NCI-H1048 (cell line): Measurements from ENCODE around the gene LYPD1.
"Not testable (repeated sequence)": the region's sequence is repeated elsewhere in the genome, so short reads cannot be mapped to it uniquely, and the experiment has no call there.

ENCODE experiments used
- DNase-seq: peaks from one replicate; lab custom pipeline; 2025; lab: John Stamatoyannopoulos, UW

Gene LYPD1

GRCh38 chr2:132669908-132670495 is at the start of gene LYPD1:
LYPD1 (minus strand) TSS chr2:132670205; CDS start chr2:132669932, 273 bp downstream.
- no peak for DNase-seq

- DNase-seq, result no peak
Measured at GRCh38 chr2:132719480-132719879, 49.5 kb upstream of the LYPD1 start.

GRCh38 chr2:132716954-132717353 is 46.9 kb upstream of the LYPD1 start:
- DNase-seq, result no peak

- DNase-seq, result no peak
Measured at GRCh38 chr2:132715386-132716351, 45.7 kb upstream of the LYPD1 start.

- DNase-seq, result no peak
Measured at GRCh38 chr2:132703396-132703795, 33.4 kb upstream of the LYPD1 start.

- DNase-seq, result no peak
Measured at GRCh38 chr2:132701810-132702209, 31.8 kb upstream of the LYPD1 start.

GRCh38 chr2:132699802-132700201 is 29.8 kb upstream of the LYPD1 start:
- DNase-seq, result not testable (repeated sequence)

GRCh38 chr2:132698347-132698746 is 28.3 kb upstream of the LYPD1 start:
- not testable (repeated sequence) for DNase-seq

- no peak for DNase-seq
Measured at GRCh38 chr2:132697556-132698205, 27.7 kb upstream of the LYPD1 start.

- no peak for DNase-seq
Measured at GRCh38 chr2:132692816-132693215, 22.8 kb upstream of the LYPD1 start.

GRCh38 chr2:132691556-132691955 is 21.6 kb upstream of the LYPD1 start:
- DNase-seq, result no peak

GRCh38 chr2:132690664-132691303 is 20.8 kb upstream of the LYPD1 start:
- DNase-seq, result no peak

- DNase-seq, result no peak
Measured at GRCh38 chr2:132681766-132682165, 11.8 kb upstream of the LYPD1 start.

GRCh38 chr2:132680544-132680943 is 10.5 kb upstream of the LYPD1 start:
- no peak for DNase-seq

GRCh38 chr2:132678483-132678882 is 8.5 kb upstream of the LYPD1 start:
- no peak for DNase-seq

GRCh38 chr2:132677661-132678060 is 7.7 kb upstream of the LYPD1 start:
- DNase-seq, result no peak

GRCh38 chr2:132676999-132677398 is 7.0 kb upstream of the LYPD1 start:
- no peak for DNase-seq

GRCh38 chr2:132671151-132671835 is 1.3 kb upstream of the LYPD1 start:
- DNase-seq, result no peak

GRCh38 chr2:132670496-132671150 is 618 bp upstream of the LYPD1 start:
- no peak for DNase-seq

- no peak for DNase-seq
Measured at GRCh38 chr2:132668987-132669907, 758 bp downstream of the LYPD1 start.
